B cell (primary cell): ENCODE results near the gene KDELR1. TPM values are rescaled to one million over a fixed set of nuclear protein-coding genes. Genes with fewer than 3 reads are reported as not detected.

Experiments used
- ATAC-seq: fragments of 200-7000 bp; cut with Tn5 transposase; one replicate; pipeline ENCODE4 v1.10.0; 2021; ENCODE audit warnings: low read depth, mild to moderate bottlenecking, moderate number of reproducible peaks, moderate library complexity
- CTCF ChIA-PET: fragments of 350-600 bp; sonication (Branson Sonifier 250); formaldehyde crosslinking; loops from one replicate; lab custom pipeline; 2021; ENCODE audit warnings: antibody characterized with exemption, inconsistent platforms; lab: Charles Lee
- POLR2A ChIA-PET: fragments of 350-600 bp; sonication (Branson Sonifier 250); formaldehyde crosslinking; loops from one replicate; lab custom pipeline; 2021; ENCODE audit warnings: antibody characterized with exemption; lab: Charles Lee
- DNase-seq: peaks from one replicate; pipeline ENCODE4 v3.0.0; 2013
- H2AFZ ChIP-seq: 2 replicates; pipeline ENCODE4 v1.6.1; 2012; ENCODE audit warnings: mild to moderate bottlenecking, low read depth, low read length; ENCODE audit not compliant: insufficient read depth, poor library complexity, severe bottlenecking
- H3K27ac ChIP-seq, 2 donors: 1 replicate in 1 of 2; 2 replicates in 1 of 2; pipeline ENCODE4 v1.5.1; 2012 to 2013; ENCODE audit warnings: low read length in 2 of 2, mild to moderate bottlenecking in 2 of 2, moderate library complexity in 1 of 2
- H3K27me3 ChIP-seq, 4 experiments: fragments of 200-600 bp in 1 of 4; sonication (generic) in 1 of 4; replicated peaks in 1 of 4; 1 replicate in 2 of 4; 2 replicates in 2 of 4; pipeline versions ENCODE4 v1.6.1 to v1.7.0; 2013 to 2016; ENCODE audit warnings: low read length in 3 of 4, mild to moderate bottlenecking in 2 of 4, mixed read lengths in 1 of 4, moderate library complexity in 1 of 4; ENCODE audit not compliant: insufficient read depth in 4 of 4, control insufficient read depth in 3 of 4; ENCODE audit errors: control extremely low read depth in 1 of 4
- H3K36me3 ChIP-seq, 2 experiments: replicated peaks in 1 of 2; 1 replicate in 1 of 2; 2 replicates in 1 of 2; pipeline versions ENCODE4 v1.6.1 to v1.7.1; 2013; ENCODE audit warnings: low read length in 1 of 2; ENCODE audit not compliant: insufficient read depth in 2 of 2, control insufficient read depth in 1 of 2; ENCODE audit errors: control extremely low read depth in 1 of 2, extremely low read depth in 1 of 2
- H3K4me1 ChIP-seq, 2 donors: fragments of 200-600 bp in 1 of 2; sonication (generic) in 1 of 2; 1 replicate in 1 of 2; 2 replicates in 1 of 2; pipeline versions ENCODE4 v1.5.1 to v1.6.1; 2013 to 2017; ENCODE audit warnings: low read length in 2 of 2; ENCODE audit not compliant: control insufficient read depth in 2 of 2, insufficient read depth in 2 of 2
- H3K4me2 ChIP-seq: replicated peaks from 2 replicates; pipeline ENCODE3; 2012; ENCODE audit warnings: mild to moderate bottlenecking, low read depth, low read length; ENCODE audit not compliant: poor library complexity, severe bottlenecking
- H3K4me3 ChIP-seq, 5 experiments: fragments of 200-600 bp in 1 of 5; sonication (generic) in 1 of 5; 1 replicate in 3 of 5; 2 replicates in 2 of 5; pipeline versions ENCODE4 v1.5.1 to v1.7.0; 2011 to 2016; ENCODE audit warnings: low read length in 4 of 5, mild to moderate bottlenecking in 4 of 5, low read depth in 2 of 5, control low read depth in 1 of 5, moderate library complexity in 1 of 5; ENCODE audit not compliant: insufficient read depth in 1 of 5; ENCODE audit errors: control extremely low read depth in 1 of 5, extremely low read depth in 1 of 5
- H3K79me2 ChIP-seq: fragments of 200-600 bp; sonication (generic); one replicate; pipeline ENCODE4 v1.6.0; 2016; ENCODE audit warnings: low read length; ENCODE audit not compliant: control insufficient read depth, insufficient read depth
- H3K9ac ChIP-seq: fragments of 200-600 bp; sonication (generic); 2 replicates; pipeline ENCODE4 v1.6.1; 2017; ENCODE audit warnings: mild to moderate bottlenecking, low read length, moderate library complexity
- H3K9me3 ChIP-seq, 3 donors: one replicate each; pipeline versions ENCODE4 v1.6.1 to v1.7.1; 2013; ENCODE audit warnings: low read length in 2 of 3; ENCODE audit not compliant: control insufficient read depth in 2 of 3, insufficient read depth in 1 of 3; ENCODE audit errors: control extremely low read depth in 1 of 3
- H4K20me1 ChIP-seq: 2 replicates; pipeline ENCODE4 v1.6.0; 2012; ENCODE audit warnings: mild to moderate bottlenecking, low read length; ENCODE audit not compliant: insufficient read depth, control insufficient read depth, poor library complexity, severe bottlenecking
- H3K27ac Mint-ChIP-seq: one replicate; pipeline ENCODE4 v1.8.0; 2021; ENCODE audit warnings: mixed read lengths
- H3K27me3 Mint-ChIP-seq: one replicate; pipeline ENCODE4 v1.8.0; 2021; ENCODE audit warnings: mixed read lengths
- H3K4me1 Mint-ChIP-seq: one replicate; pipeline ENCODE4 v1.8.0; 2021; ENCODE audit warnings: mixed read lengths
- H3K4me3 Mint-ChIP-seq: one replicate; pipeline ENCODE4 v1.8.0; 2021; ENCODE audit warnings: mixed read lengths
- H3K9me3 Mint-ChIP-seq: one replicate; pipeline ENCODE4 v1.8.0; 2022; ENCODE audit warnings: mixed read lengths; ENCODE audit not compliant: insufficient read depth
- EZH2 ChIP-seq: IDR thresholded peaks from 2 replicates; pipeline ENCODE4 v1.6.1; 2012; ENCODE audit warnings: borderline replicate concordance, low read depth, mild to moderate bottlenecking, moderate library complexity, low read length; ENCODE audit not compliant: insufficient read depth, poor library complexity, severe bottlenecking
- WGBS: methylation state at CpG from one replicate; pipeline ENCODE4 v1.1.5; 2013; ENCODE audit warnings: missing lambda C conversion rate; ENCODE audit not compliant: insufficient coverage; 5-methylcytosine and 5-hydroxymethylcytosine counted together
- intact Hi-C: fragments of 100-400 bp; cut with micrococcal nuclease; formaldehyde crosslinking; loops from one replicate; pipeline ENCODE4 v1.10.0; 2022
- polyA plus RNA-seq: library from polyadenylated mRNA; depleted of rRNA; stranded (reverse); fragments of >200 nt; gene quantifications from 2 replicates; pipeline ENCODE4 v1.2.3, GENCODE V29; 2012
- total RNA-seq, 2 donors: library from RNA; stranded (reverse); fragments of 120-200 nt in 1 of 2; gene quantifications; 1 replicate in 1 of 2; 2 replicates in 1 of 2; pipeline versions ENCODE4 v1.2.3 to v1.2.4, GENCODE V29; 2013 to 2022
- TF ChIP-seq, protein P1 (sequence below): fragments of 200-600 bp; IDR thresholded peaks from one replicate; pipeline ENCODE4 v1.8.0; 2022; ENCODE audit warnings: antibody characterized with exemption, mild to moderate bottlenecking

KDELR1 gene
- total and polyA plus RNA-seq, 2 donors (not counting 1 experiment from before 2014, with no cell fraction given) = 33.3 to 62.7 TPM

GRCh38 chr19:48379058-48379457 lies 12.3 kb downstream of the KDELR1 start:
- ATAC-seq (no peak), DNase-seq (no peak)
- intact Hi-C loops = no loop called here
- Histone ChIP-seq H3K9ac (no peak overlapping the region), H3K27ac (no peak overlapping the region), H3K27me3 (no peaks in the 10 kb centered on the region), H3K79me2 (no peaks in the 10 kb centered on the region), H2AFZ (no peak overlapping the region), H3K4me3 (no peak overlapping the region), H3K36me3 (peaks cover 0 to 9% of the 10 kb centered on the region in 2 experiments), H3K4me2 (no peak overlapping the region), H4K20me1 (no peaks in the 10 kb centered on the region), H3K9me3 (no peaks in the 10 kb centered on the region), H3K4me1 (no peaks in the 10 kb centered on the region)
- 89% methylated on average over 4 of the region's 5 CpGs for WGBS
- ChIA-PET POLR2A (interaction anchor here (0.9 kb wide), 1 partner anchor 19 kb away, joined by 3 read pairs; no protein-coding TSS in a partner anchor), CTCF (no interaction called here)
- no peak overlapping the region for H3K27ac Mint-ChIP-seq
- no peaks in the 10 kb centered on the region for H3K27me3 Mint-ChIP-seq
- no peak for TF ChIP-seq EZH2
- TF ChIP-seq, protein P1, sequence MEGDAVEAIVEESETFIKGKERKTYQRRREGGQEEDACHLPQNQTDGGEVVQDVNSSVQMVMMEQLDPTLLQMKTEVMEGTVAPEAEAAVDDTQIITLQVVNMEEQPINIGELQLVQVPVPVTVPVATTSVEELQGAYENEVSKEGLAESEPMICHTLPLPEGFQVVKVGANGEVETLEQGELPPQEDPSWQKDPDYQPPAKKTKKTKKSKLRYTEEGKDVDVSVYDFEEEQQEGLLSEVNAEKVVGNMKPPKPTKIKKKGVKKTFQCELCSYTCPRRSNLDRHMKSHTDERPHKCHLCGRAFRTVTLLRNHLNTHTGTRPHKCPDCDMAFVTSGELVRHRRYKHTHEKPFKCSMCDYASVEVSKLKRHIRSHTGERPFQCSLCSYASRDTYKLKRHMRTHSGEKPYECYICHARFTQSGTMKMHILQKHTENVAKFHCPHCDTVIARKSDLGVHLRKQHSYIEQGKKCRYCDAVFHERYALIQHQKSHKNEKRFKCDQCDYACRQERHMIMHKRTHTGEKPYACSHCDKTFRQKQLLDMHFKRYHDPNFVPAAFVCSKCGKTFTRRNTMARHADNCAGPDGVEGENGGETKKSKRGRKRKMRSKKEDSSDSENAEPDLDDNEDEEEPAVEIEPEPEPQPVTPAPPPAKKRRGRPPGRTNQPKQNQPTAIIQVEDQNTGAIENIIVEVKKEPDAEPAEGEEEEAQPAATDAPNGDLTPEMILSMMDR = no peak
- no peaks in the 10 kb centered on the region for H3K4me1 Mint-ChIP-seq
- no peaks in the 10 kb centered on the region for H3K9me3 Mint-ChIP-seq
- H3K4me3 Mint-ChIP-seq = no peak overlapping the region

GRCh38 chr19:48378194-48378570 lies 13.2 kb downstream of the KDELR1 start:
- H3K9me3 Mint-ChIP-seq = no peaks in the 10 kb centered on the region
- no peak overlapping the region for H3K4me3 Mint-ChIP-seq
- no peaks in the 10 kb centered on the region for H3K27me3 ChIP-seq
- H3K4me1 ChIP-seq = no peaks in the 10 kb centered on the region
- no peak overlapping the region for H2AFZ ChIP-seq
- H3K4me3 ChIP-seq = no peak overlapping the region
- H3K27ac Mint-ChIP-seq = no peak overlapping the region
- ATAC-seq (no peak), DNase-seq (no peak)
- H3K79me2 ChIP-seq = no peaks in the 10 kb centered on the region
- CTCF ChIA-PET = no interaction called here
- H3K9me3 ChIP-seq = no peaks in the 10 kb centered on the region
- no peaks in the 10 kb centered on the region for H3K4me1 Mint-ChIP-seq
- H3K4me2 ChIP-seq = no peak overlapping the region
- no peak overlapping the region for H3K9ac ChIP-seq
- no peak for TF ChIP-seq EZH2
- TF ChIP-seq, protein P1 = no peak
- peaks cover 0 to 4% of the 10 kb centered on the region in 2 experiments for H3K36me3 ChIP-seq
- 92% methylated on average over 9 of the region's 10 CpGs for WGBS
- peaks cover 3% of the 10 kb centered on the region for H3K27me3 Mint-ChIP-seq
- no peak overlapping the region for H3K27ac ChIP-seq
- H4K20me1 ChIP-seq = no peaks in the 10 kb centered on the region
- POLR2A ChIA-PET = interaction anchor here (0.7 kb wide), 1 partner anchor 216 kb away, joined by 6 read pairs; no protein-coding TSS in a partner anchor
- intact Hi-C loops = no loop called here
